MM.1S (cell line): ENCODE data around the gene NEK5.

Experiments
- EZH2 ChIP-seq: fragments of 300-600 bp; sonication (generic); optimal IDR thresholded peaks from 2 replicates; pipeline ENCODE3; 2017; ENCODE audit warnings: low read depth, mild to moderate bottlenecking, antibody characterized with exemption, low read length, mixed read lengths
- EZH2phosphoT487 ChIP-seq: fragments of 300-600 bp; sonication (generic); IDR thresholded peaks from 2 replicates; pipeline ENCODE4 v1.6.1; 2018; ENCODE audit warnings: antibody characterized with exemption, low read length
- TF ChIP-seq, protein P1 (sequence below): fragments of 300-600 bp; sonication (generic); IDR thresholded peaks from 2 replicates; pipeline ENCODE4 v1.5.1; 2016; ENCODE audit warnings: antibody characterized with exemption, low read length, mixed read lengths

DNA sequence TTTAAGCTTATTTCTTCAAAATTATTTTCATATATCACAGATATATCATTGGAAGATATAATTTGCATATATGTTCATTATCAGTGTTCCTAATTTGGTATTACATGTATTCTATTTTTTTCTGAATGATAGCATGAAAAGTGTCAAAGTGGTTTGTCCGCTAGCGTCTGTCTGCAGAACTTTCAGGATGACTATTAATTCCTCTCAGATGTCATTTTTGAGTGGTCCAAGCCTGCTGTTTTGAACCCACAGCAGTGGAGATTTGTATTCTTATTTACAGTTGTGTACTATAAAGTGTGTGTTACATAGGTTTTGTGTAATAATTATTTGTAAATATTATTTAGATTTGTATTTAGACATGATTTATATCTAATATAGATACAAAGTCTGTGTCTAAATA is 95.8 kb downstream of the NEK5 start:
- TF ChIP-seq, protein P1, sequence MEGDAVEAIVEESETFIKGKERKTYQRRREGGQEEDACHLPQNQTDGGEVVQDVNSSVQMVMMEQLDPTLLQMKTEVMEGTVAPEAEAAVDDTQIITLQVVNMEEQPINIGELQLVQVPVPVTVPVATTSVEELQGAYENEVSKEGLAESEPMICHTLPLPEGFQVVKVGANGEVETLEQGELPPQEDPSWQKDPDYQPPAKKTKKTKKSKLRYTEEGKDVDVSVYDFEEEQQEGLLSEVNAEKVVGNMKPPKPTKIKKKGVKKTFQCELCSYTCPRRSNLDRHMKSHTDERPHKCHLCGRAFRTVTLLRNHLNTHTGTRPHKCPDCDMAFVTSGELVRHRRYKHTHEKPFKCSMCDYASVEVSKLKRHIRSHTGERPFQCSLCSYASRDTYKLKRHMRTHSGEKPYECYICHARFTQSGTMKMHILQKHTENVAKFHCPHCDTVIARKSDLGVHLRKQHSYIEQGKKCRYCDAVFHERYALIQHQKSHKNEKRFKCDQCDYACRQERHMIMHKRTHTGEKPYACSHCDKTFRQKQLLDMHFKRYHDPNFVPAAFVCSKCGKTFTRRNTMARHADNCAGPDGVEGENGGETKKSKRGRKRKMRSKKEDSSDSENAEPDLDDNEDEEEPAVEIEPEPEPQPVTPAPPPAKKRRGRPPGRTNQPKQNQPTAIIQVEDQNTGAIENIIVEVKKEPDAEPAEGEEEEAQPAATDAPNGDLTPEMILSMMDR, result no peak
- TF ChIP-seq EZH2 (no peak), EZH2phosphoT487 (no peak)
